AG09319 (cell line): ENCODE results near the gene ATP4B.
A peak's percentile ranks its signal among the peaks of the same experiment; 100 is the strongest.
"Not testable (repeated sequence)": the region's sequence is repeated elsewhere in the genome, so short reads cannot be mapped to it uniquely, and the experiment has no call there.

ENCODE experiments used
- DNase-seq: peaks from one replicate; pipeline ENCODE4 v3.0.0-alpha.2; 2010; ENCODE audit warnings: low read depth; ENCODE audit errors: extremely low read depth
- CTCF ChIP-seq: IDR thresholded peaks from 2 replicates; pipeline ENCODE4 v1.5.1; 2011; ENCODE audit warnings: low read depth, mild to moderate bottlenecking, inconsistent platforms, low read length, moderate library complexity

ATP4B gene

GRCh38 chr13:113622791-113623490 lies 35.1 kb downstream of the ATP4B start:
- no peak for DNase-seq
- TF ChIP-seq CTCF: no peak

- DNase-seq: not testable (repeated sequence)
Measured at GRCh38 chr13:113621986-113622550, 35.9 kb downstream of the ATP4B start.

GRCh38 chr13:113621498-113621897 lies 36.5 kb downstream of the ATP4B start:
- DNase-seq: not testable (repeated sequence)
- TF ChIP-seq CTCF: peak; percentile 19; the same call in 1 of the 2 replicates

GRCh38 chr13:113621046-113621445 lies 37.0 kb downstream of the ATP4B start:
- TF ChIP-seq CTCF: no peak
- no peak for DNase-seq

GRCh38 chr13:113620036-113620796 lies 37.8 kb downstream of the ATP4B start:
- DNase-seq: no peak
- no peak for TF ChIP-seq CTCF

GRCh38 chr13:113618455-113618854 lies 39.5 kb downstream of the ATP4B start:
- DNase-seq: no peak
- TF ChIP-seq CTCF: no peak

- no peak for TF ChIP-seq CTCF
- no peak for DNase-seq
Measured at GRCh38 chr13:113617961-113618360, 40.0 kb downstream of the ATP4B start.
